Measurements from ENCODE around the gene SLX4IP.
A peak's percentile ranks its signal among the peaks of the same experiment; 100 is the strongest.
"Not testable (repeated sequence)": the region's sequence is repeated elsewhere in the genome, so short reads cannot be mapped to it uniquely, and the experiment has no call there.

The SLX4IP gene

GRCh38 chr20:10434832-10435812 is at the start of gene SLX4IP:
Gene SLX4IP, plus strand, starts transcription at chr20:10435305. Its CDS starts 22,900 bp downstream, at chr20:10458205.
- DNase-seq, result peak; percentile 97

- DNase-seq, result no peak
Observed at GRCh38 chr20:10385850-10386544, 49.1 kb upstream of the SLX4IP start.

- no peak for DNase-seq
Observed at GRCh38 chr20:10387686-10388085, 47.4 kb upstream of the SLX4IP start.

- no peak for DNase-seq
Observed at GRCh38 chr20:10388597-10388996, 46.5 kb upstream of the SLX4IP start.

GRCh38 chr20:10390709-10391108 is 44.4 kb upstream of the SLX4IP start:
- no peak for DNase-seq

GRCh38 chr20:10394752-10395151 is 40.4 kb upstream of the SLX4IP start:
- not testable (repeated sequence) for DNase-seq

- DNase-seq, result no peak
Observed at GRCh38 chr20:10398834-10399369, 36.2 kb upstream of the SLX4IP start.

GRCh38 chr20:10402938-10403608 is 32.0 kb upstream of the SLX4IP start:
- DNase-seq, result no peak

- peak; percentile 72 for DNase-seq
Observed at GRCh38 chr20:10404023-10404628, 31.0 kb upstream of the SLX4IP start.

GRCh38 chr20:10404959-10405530 is 30.1 kb upstream of the SLX4IP start:
- no peak for DNase-seq

- DNase-seq, result no peak
Observed at GRCh38 chr20:10408108-10408813, 26.8 kb upstream of the SLX4IP start.

GRCh38 chr20:10411673-10412072 is 23.4 kb upstream of the SLX4IP start:
- DNase-seq, result no peak

GRCh38 chr20:10412591-10413408 is 22.3 kb upstream of the SLX4IP start:
- no peak for DNase-seq

GRCh38 chr20:10415013-10415650 is 20.0 kb upstream of the SLX4IP start:
- no peak for DNase-seq

- DNase-seq, result not testable (repeated sequence)
Observed at GRCh38 chr20:10417218-10417617, 17.9 kb upstream of the SLX4IP start.

GRCh38 chr20:10419550-10420133 is 15.5 kb upstream of the SLX4IP start:
- no peak for DNase-seq

GRCh38 chr20:10423735-10424134 is 11.4 kb upstream of the SLX4IP start:
- DNase-seq, result no peak

- DNase-seq, result peak; percentile 4
Observed at GRCh38 chr20:10427060-10427692, 7.9 kb upstream of the SLX4IP start.

- DNase-seq, result no peak
Observed at GRCh38 chr20:10428008-10428407, 7.1 kb upstream of the SLX4IP start.
